ENCODE results near the gene WWP2.

Gene WWP2

DNA sequence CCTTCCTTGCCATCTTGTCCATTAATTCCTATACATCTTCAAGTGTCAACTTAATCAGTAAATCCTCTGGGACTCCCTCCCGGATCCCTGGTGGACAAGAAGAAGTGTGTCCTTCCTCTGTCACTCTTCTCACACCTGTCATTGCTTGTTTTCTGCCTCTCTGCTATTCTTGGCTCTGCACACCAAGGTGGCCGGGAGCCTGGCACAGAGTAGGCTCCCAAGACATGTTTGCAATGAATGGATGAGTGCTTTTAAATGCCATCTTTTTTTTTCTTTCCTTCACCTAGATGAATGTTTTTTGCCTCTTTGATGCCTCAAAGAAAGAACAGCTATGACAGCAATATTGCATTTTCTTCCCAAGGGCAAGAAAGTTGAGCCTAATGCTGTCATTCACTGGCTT lies 131.0 kb downstream of the WWP2 start:
- DNase-seq: no peak

DNA sequence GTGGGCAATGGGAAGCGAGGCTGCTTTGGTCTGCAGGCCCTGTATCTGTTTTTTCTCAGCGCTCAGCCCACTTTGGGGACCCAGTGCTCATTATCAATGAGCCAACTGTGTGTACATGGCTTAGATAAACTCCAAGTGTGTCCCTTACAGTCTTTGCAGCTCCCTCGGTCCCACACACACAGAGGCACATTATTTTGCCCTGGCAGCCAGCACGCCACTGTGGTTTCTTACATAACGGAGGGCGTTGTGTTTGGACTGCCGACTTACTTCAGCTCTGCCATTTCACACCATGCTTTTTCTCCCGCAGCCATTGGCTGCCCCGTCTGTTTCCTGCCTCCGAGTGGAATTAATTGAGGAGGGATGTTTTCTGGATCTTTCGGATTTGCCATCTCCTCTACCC lies 132.5 kb downstream of the WWP2 start:
- no peak for DNase-seq

DNA sequence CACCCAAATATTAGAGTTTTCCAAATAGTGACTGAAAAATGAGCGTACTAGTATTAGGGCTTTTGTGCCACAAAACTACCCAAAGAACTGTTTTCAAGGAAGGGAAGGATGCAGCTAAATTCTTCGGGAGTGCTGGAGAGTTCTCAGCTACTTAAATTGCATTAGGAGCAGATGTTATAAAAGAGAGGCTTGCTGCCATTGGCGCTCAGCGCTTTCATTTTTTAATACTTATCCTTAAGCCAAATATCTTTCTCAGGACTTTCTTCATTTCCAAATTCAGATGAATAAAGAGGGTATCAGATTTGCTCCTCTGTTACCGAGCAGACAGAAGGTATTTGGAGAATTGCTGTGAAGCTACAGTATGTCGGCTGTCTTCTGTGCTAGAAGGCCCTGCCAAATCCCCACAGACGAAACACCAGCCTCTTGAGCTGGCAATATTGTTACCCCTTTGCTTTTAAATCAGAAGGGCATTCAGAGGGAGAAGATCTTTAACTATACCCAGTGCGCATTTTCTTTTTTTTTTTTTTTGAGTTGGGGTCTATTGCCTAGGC lies 141.8 kb downstream of the WWP2 start:
- DNase-seq: no peak

DNA sequence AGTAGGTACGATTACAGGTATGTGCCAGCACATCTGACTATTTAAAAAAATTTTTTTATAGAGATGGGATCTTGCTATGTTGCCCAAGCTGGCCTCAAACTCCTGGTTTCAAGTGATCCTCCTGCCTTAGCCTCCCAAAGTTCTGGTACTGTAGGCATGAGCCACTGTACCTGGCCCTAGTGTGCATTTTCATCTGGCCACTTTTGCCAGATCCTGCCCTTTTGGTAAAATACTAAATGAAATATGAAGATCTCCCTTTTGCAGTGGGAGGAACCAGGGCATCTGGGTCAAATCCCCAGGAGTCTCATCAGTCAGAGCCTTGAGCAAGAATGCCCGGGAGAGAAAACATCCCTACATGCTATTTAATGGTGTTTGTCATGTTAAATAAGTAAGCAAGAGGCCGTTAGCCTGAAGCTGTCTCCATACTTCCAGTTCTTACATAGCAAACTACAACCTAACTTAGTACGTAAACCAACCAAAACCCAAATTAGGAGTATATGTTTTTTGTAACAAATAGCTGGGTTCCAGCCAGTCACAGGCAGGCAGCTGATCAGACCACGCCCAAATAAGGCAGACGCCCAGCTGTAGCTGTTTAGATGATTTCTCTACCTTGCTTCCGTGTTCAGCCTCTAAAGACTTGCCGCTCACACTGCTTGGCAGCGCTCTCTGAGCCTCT lies 142.5 kb downstream of the WWP2 start:
- no peak for DNase-seq

DNA sequence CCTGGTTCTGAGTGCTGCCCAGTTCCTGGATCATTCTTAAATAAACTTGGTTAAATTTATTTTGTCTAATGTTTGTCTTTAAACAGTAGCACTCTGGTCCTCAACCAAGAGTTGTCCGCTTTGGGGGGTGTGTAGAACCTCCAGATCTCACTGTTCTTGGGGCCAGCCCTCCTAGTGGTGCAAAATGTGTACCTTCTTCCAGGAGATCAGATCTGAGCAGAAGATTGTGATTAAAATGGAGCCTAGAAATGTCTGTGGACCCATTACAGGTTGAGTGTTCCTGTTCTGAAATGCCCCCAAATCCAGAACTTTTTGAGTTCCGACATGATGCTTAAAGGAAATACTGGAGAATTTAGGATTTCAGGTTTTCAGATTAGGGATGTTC lies 143.0 kb downstream of the WWP2 start:
- no peak for DNase-seq

DNA sequence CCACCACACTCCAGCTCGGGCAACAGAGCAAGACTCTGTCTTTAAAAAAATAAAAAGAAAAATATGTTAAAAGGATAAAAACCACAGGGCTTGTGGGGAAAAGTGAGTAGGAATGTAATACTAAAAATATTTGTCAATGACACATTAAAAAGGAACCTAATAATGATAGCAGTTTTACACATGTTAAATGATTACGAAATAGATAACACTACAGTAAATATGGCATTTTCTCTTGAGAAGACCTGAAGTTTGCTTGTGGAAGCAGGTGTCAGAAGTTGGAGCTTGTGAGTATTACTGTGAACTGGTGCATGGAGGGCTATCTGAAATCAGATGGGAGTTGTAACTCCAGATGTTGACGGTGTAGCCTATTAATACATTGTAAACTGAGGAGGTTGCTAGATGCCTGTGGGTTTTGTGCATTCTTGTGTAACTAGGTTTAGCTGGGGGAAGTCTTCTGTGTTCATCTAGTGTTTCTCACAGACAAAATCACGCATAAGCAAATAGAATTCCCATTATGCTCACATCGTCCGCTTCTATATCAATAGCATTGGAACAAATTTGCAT lies 144.8 kb downstream of the WWP2 start:
- DNase-seq: no peak

DNA sequence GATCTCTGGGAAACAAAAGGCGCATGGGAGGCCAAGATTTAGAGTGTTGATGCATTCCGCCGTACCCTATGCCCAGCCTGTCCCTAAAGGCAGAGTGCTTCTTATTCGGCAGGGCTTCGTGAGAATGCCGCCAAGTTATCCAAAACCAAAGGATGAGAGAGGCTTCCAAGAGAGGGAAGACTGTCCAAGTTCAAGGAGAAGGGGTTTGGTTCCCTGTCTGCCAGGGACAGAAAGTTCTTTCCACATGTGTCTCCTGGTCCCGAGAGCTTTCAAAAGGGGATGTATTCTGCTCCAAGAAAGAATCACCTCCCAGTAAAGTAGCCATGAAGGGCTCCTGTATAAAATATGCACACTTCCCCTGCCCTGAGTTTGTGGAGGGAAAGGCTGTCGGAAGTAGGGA lies 146.9 kb downstream of the WWP2 start:
- no peak for DNase-seq

DNA sequence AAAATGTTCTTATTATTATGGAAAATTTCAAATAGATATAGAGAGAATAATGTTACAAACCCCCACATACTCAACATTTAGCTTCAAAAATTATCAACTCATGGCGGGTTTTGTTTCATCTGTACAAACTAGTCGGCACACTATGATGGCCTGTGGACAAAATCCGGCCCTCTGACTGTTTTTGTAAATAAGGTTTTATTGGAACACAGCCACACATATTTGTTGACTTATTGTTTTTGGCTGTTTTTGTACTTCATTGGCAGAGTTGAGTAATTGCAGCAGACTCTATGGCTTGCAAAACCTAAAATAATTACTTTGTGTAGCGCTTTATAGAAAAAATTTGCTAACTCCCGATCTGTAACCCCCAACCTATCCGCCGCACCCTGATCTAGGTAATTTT lies 147.6 kb downstream of the WWP2 start:
- DNase-seq: no peak

DNA sequence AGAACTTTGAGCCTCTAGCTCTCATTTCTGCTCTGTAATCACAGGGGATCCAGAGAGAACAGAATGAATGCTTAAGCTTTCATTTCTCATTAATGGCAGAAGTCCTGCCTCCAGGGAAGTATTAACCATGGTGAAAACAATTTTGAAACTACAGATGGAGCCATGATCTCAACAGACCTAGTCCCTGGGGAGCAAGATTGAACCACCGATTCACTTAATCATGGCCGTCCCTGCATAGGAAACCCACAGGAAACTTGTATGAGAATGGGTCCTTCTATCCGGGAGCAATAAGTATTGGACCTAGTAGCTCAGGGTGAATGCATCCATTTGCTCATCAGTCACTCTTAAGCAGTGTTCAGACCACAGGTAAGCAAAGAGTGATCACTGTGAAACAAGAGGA lies 148.8 kb downstream of the WWP2 start:
- DNase-seq: no peak

DNA sequence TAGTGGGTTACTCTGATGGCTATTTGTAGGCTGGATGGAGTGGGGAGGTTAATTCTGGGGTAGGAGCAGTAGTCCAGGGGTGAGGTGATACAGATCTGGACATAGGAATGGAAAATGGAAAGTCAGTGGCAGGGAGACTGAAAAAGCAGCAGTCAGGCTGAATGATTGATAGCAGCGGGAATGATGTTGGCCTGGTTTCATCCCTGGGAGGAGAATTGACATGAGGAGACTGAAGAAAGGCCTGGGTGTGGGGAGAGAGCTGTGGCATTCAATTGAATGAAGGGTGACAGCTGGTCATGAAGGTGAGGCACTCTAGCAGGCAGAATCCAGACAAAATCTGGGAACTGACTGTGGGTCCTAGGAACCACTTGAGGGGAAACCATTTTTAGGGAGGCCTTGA lies 154.3 kb downstream of the WWP2 start:
- no peak for DNase-seq

DNA sequence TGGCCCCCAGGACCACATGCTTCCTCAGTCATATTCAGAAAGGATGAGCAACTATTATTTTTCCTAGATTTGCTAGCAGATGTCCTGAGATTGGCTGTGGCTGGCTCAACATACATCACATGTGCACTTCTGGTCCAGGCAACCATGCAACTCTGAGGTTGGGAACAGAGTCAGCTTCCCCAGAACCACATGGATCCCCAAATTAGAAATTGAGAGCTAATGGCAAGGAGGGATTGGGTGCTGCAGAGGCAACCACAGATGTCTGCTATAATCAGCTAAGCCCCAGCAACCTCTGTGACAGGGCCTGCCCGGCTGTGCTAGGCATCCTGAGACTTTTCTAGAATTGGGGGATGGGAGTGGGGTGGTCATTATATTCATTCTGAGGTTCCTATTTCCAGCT lies 155.2 kb downstream of the WWP2 start:
- DNase-seq: no peak

DNA sequence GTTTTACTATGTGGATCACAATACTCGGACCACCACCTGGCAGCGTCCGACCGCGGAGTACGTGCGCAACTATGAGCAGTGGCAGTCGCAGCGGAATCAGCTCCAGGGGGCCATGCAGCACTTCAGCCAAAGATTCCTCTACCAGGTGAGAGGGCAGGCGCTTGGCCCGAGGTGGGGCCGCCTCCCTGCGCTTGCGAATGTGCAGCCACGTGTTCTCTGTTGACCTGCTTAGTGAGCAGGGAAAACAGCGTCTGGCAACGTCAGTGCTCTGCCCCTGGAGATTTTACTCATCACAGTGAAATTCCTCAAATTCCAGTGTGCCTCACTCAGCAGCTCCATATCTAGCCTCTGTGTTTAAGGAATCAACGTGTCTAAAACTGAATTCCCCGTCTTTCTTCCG lies 155.6 kb downstream of the WWP2 start:
- DNase-seq: no peak

DNA sequence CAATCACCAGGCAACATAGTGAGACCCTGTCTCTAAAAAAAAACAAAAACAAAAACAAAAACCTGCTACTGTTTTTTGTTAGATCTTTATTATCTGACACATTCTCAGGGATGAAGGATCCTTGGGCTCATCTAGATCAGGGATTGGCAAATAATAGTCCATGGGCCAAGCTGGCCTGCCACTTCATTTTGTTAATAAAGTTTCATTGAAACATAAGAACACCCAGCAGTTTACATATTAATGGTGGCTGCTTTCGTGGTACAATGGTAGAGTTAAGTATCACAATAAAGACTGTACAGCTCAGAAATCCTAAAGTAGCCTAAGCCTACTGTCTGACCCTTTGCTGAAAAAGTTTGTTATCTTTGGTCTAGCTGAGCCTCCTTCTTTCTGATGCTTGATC lies 156.1 kb downstream of the WWP2 start:
- no peak for DNase-seq

DNA sequence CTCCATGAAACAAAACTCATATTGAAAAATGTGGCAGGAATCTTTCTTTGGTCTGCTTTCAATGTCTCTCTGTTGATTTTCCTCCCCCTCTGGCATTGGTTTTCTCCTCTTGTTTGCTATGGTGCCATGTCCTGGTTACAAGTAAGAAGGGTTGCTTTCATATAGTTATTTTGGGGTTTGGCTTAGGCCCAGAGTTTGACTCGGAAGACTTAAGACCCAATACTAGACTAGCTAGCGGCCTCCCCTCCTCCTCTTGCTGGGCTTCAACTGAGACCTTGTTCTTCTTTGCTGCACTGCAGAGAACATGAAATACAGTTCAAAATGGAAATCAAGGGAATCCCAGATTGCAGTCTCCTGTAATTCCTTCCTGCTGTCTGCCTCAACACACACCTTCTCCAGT lies 159.0 kb downstream of the WWP2 start:
- no peak for DNase-seq

DNA sequence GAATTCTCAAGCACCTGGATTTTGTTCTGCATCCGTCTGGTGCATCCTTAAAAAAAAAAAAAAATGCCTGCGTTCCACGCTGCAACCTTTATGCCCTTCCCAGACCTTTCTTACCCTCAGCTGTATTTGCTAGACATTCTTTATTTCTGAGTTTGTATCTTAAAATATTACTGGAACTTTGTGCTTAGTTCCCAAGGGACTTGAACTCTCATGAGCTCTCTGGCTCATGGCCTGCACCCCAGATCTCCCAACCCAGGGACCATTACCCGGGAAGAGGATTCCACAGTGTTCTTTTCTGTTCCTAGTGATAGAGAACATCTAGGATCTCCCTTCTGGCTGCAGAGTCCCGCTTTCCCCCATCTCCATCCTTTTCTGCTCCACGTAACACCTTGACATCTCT lies 160.1 kb downstream of the WWP2 start:
- no peak for DNase-seq

DNA sequence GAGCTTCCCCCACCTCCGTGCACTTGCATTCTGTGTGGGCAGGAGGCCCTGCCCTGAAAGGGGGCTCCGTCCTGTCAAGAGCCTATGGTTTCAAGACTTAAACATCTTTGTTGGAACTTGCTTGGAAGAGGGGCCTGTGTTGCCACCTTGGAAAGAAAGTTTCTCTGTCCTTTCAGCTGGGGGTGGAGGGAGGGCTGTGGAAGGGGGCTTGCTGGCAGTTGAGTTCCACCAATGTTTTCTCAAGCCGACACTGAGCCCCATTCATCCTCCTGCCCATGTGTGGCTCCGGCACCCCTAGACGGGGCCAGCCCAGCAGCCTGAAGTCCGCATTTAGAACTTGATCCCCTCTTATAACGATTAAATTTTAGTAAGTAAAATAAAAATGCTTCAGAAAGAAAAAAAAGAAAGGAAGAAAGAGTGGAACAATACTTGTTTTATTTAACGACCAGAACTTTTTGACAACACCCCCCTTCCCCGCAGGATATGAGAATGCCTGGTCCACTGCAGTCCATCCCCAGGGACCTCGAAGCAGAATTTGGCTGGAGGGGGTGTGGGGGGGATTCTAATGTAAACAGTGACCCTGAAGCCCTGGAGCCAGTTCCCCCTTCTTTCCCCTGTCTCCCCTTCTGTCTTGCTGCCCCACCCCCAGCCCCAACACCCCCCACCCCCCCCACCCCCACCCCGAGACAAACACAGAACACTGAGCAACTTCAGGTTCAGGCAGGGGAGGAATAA lies 162.1 kb downstream of the WWP2 start:
- no peak for DNase-seq

DNA sequence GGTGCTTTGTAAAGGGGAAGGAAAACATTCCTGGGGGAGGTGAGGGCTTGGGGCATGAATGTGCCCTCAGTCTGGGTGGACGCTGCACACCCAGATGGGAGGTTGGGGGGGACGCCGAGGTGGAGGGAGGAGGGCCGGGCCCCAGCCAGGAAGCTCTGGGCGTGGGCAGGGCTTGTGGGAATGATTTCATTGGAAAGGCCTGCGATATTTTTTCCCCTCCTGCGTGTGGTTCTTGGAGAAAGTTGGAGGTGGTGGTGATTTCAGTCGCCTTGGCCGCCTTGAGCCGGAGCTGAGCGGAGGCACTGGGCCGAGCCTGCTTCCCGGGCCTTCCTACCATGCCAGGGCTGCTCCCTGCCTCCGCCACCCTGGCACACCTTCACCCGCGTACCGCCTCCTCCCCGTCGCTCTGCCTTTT lies 162.7 kb downstream of the WWP2 start:
- DNase-seq: no peak

DNA sequence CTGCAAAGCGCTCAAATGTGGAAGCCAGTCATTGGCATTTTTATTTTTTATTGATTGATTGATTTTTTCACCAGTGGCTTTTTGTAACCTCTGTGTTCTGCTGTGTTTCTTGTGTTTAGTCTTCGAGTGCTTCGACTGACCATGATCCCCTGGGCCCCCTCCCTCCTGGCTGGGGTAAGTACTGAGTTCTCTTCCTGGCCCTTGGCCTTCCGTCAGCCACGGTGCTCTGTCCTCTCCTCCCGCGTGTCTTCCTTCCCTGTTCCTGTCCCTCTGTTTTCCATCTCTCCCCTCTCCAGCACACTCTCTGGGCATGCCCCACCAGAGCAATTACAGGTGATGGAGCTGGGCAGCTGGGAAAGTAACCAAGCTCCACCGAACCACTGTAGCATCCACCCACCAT lies 163.2 kb downstream of the WWP2 start:
- no peak for DNase-seq

DNA sequence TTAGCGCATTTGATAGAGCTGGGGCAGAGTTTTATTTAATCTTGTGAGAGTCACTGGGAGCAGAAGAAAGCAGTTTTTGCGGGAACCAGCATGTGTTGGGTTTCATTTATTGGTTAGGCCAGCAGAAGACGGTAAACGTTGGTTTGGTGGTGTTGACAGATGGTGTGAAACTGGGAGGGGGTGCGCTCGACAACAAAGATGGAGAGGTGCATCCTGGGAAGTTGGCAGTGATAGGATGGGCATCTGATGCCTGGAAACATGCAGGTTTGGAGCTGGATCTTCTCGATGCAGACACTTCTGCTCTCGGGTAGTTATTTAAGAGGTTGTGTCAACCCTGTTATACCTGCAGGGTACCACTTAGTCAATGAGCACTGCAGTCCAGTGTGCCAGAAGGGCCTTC lies 164.1 kb downstream of the WWP2 start:
- no peak for DNase-seq

DNA sequence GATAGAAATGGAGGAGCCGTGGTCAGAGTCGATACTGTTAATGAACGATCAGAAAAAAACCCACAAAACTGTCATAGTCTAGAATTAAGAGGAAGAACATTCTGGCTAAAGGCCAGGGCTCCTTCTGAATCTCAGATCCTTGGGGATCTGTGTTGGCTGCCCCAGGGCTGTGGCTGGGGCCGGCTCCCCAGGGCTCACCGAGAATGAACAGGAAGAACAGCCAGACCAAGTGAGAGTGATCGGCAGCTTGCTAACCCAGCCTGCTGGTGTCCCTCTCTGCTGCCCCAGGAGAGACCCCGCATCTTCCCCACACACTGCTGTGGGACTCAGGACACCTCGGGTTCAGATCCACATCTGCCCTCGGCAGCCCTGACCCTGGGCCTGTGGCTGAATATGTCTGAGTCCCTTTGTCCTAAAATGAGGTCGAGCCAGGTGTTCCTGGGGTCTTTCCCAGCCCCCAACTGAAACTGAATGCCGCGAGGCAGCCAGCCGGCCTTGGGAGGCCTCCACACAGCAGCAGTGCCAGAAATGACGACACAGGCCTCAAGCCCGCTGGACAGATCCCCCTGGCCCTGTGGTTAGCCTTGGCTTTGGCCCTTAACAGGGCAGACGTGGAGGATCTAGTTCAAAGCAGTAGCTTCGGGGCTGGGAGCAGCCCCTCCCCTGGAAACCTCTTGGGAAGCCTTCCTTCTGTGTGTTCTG lies 165.1 kb downstream of the WWP2 start:
- DNase-seq: no peak

DNA sequence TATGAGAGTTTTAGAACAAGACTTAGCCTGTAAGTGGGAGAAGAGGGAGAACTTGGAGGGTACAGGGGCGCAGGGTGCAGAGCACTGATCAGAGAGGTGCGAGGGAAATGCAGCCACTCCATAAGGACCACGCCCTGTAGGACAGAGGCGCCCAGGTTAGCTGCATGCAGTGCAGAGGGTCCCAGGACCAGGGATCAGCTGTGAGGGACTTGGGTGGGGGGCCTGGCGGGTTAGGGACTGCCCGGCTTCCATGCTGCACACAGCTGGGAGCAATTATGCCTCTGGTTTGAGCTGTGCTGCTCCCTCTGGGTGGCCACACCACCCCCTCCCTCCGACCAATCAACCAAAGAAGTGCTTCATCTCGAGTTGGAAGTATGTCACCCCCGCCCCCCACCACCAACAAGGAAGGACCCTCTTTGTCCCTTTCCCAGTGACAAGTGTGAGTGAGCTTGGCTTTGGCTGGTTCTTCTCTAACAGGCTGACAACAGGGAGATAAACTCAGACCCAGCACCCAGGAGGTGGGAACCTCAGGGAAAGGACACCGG lies 166.8 kb downstream of the WWP2 start:
- no peak for DNase-seq

DNA sequence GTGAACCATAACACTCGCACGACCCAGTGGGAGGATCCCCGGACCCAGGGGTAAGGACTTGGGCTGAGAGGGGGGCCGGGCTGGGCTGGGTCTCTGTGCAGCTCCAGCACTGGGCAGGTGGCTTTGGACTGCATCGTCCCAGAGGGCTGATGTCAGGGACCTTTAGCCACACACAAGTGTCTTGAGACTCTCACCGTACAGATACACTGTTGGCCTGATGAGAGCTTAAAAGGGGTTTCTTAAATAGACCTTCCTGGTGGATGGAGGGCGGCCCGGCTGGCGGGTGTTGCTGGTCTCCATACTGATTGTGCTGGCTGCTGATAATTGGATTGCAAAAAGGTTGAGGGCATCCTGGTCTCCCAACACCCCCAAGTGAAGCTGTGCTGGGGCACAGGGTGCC lies 167.3 kb downstream of the WWP2 start:
- DNase-seq: no peak

DNA sequence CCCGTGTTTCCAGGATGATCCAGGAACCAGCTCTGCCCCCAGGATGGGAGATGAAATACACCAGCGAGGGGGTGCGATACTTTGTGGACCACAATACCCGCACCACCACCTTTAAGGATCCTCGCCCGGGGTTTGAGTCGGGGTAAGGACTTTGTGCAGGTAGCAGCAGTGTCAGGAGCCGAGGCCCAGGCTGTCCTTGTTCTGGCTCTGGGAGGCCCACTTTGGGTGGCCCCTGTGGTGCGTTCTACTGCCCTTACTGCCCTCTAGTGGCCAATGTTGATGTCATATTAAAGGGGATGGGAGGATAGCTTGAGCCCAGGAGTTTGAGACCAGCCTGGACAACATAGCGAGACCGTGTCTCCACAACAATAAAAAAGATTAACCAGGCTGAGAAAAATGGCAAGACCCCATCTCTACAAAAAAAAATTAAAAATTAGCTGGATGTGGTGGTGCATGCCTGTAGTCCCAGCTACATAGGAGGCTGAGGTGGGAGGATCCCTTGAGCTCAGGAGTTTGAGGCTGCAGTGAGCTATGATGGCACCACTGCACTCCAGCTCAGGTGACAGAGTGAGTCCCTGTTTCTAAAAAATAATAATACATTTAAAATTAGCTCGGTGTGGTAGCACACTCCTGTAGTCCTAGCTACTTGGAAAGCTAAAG lies 168.1 kb downstream of the WWP2 start:
- DNase-seq: no peak
